K562 (cell line): ENCODE results near the gene IL20. TPM values are rescaled to one million over a fixed set of nuclear protein-coding genes. Genes with fewer than 3 reads are reported as not detected.

Experiments used
- ATAC-seq: fragments of 200-7000 bp; cut with Tn5 transposase; 3 replicates; pipeline ENCODE4 v1.9.1; 2020; ENCODE audit warnings: moderate library complexity
- BruUV-seq: library from RNA; stranded (reverse); fragments of 400-500 nt; replicated peaks from 2 replicates; lab custom pipeline; 2021; lab: Mats Ljungman, UMichigan
- CTCF ChIA-PET: fragments of 300-600 bp; formaldehyde crosslinking; extraction: SDS; loops from one replicate; lab custom pipeline; 2021; ENCODE audit warnings: low intra/inter-chr PET ratio; lab: Yijun Ruan, JAX
- POLR2A ChIA-PET: fragments of 300-600, 350-650 bp; sonication (Branson Sonifier 250); formaldehyde crosslinking; extraction: SDS; loops from one replicate; lab custom pipeline; 2021; ENCODE audit warnings: antibody characterized with exemption, inconsistent platforms; lab: Yijun Ruan, JAX
- DNase-seq, 4 experiments: peaks; one replicate each; pipeline versions ENCODE4 v3.0.0 to v3.0.0-alpha.2; 2011 to 2018; ENCODE audit warnings: low spot score in 3 of 4, mixed read lengths in 3 of 4; ENCODE audit errors: extremely low read depth in 1 of 4
- FAIRE-seq: peaks from 2 replicates; lab custom pipeline; 2011; peaks lifted over from hg19 to GRCh38; lab: Jason Lieb, UNC
- H2AFZ ChIP-seq: 2 replicates; pipeline ENCODE4 v1.6.0; 2011; ENCODE audit warnings: low read depth, low read length, control low read depth, inconsistent platforms
- H3K27ac ChIP-seq: fragments of 200-600 bp; 3 replicates; pipeline ENCODE4 v1.8.0; 2011; ENCODE audit warnings: low read depth, mild to moderate bottlenecking, control low read depth, inconsistent platforms, low read length, moderate library complexity, mixed read lengths; ENCODE audit errors: extremely low read depth
- H3K27me3 ChIP-seq, 2 experiments: fragments of 300-600 bp in 1 of 2; 2 replicates in 1 of 2; 3 replicates in 1 of 2; pipeline versions ENCODE4 v1.6.0 to v1.8.0; 2011; ENCODE audit warnings: inconsistent platforms in 2 of 2, low read length in 2 of 2, mild to moderate bottlenecking in 1 of 2, mixed read lengths in 1 of 2, moderate library complexity in 1 of 2; ENCODE audit not compliant: control insufficient read depth in 2 of 2, insufficient read depth in 2 of 2
- H3K36me3 ChIP-seq: fragments of 300-600 bp; 3 replicates; pipeline ENCODE4 v1.8.0; 2011; ENCODE audit warnings: mild to moderate bottlenecking, low read length, inconsistent platforms; ENCODE audit not compliant: control insufficient read depth, insufficient read depth
- H3K4me1 ChIP-seq, 2 experiments: fragments of 200-600 bp in 1 of 2; replicated peaks in 1 of 2; 2 replicates in 1 of 2; 3 replicates in 1 of 2; pipeline versions ENCODE4 v1.5.1 to v1.8.0; 2011; ENCODE audit warnings: inconsistent platforms in 2 of 2, low read length in 2 of 2, mild to moderate bottlenecking in 1 of 2, mixed read lengths in 1 of 2, moderate library complexity in 1 of 2; ENCODE audit not compliant: control insufficient read depth in 2 of 2, insufficient read depth in 2 of 2
- H3K4me2 ChIP-seq: 2 replicates; pipeline ENCODE4 v1.6.1; 2011; ENCODE audit warnings: low read length, control low read depth, inconsistent platforms, mixed read lengths; ENCODE audit not compliant: insufficient read depth
- H3K4me3 ChIP-seq: fragments of 200-600 bp; sonication (generic), shearing (Covaris generic); 2 replicates; pipeline ENCODE4 v1.5.1; 2016; ENCODE audit warnings: control low read depth, inconsistent platforms
- H3K79me2 ChIP-seq: fragments of 200-600 bp; 3 replicates; pipeline ENCODE4 v1.8.0; 2011; ENCODE audit warnings: low read length, inconsistent platforms; ENCODE audit not compliant: control insufficient read depth, insufficient read depth
- H3K9ac ChIP-seq, 2 experiments: 2 replicates each; pipeline versions ENCODE4 v1.6.0 to v1.6.1; 2011; ENCODE audit warnings: low read depth in 2 of 2, low read length in 2 of 2, control low read depth in 1 of 2, inconsistent platforms in 1 of 2, mild to moderate bottlenecking in 1 of 2, mixed read lengths in 1 of 2; ENCODE audit not compliant: insufficient read depth in 1 of 2
- H3K9me1 ChIP-seq: one replicate; pipeline ENCODE4 v1.6.0; 2011; ENCODE audit warnings: inconsistent platforms, mild to moderate bottlenecking, low read length, moderate library complexity; ENCODE audit not compliant: control insufficient read depth, insufficient read depth
- H3K9me3 ChIP-seq: replicated peaks from 2 replicates; pipeline ENCODE4 v1.5.1; 2011; ENCODE audit warnings: low read depth, low read length, inconsistent platforms; ENCODE audit not compliant: control insufficient read depth, insufficient read depth
- H4K20me1 ChIP-seq: replicated peaks from 2 replicates; pipeline ENCODE4 v1.6.1; 2011; ENCODE audit warnings: low read length, inconsistent platforms, mixed read lengths; ENCODE audit not compliant: control insufficient read depth, insufficient read depth
- GTF3C2 ChIP-seq: IDR thresholded peaks from 3 replicates; pipeline ENCODE4 v1.6.1; 2011; ENCODE audit warnings: borderline replicate concordance, mild to moderate bottlenecking, moderate library complexity; ENCODE audit not compliant: insufficient read length; ENCODE audit errors: extremely low read depth
- KDM5B ChIP-seq: fragments of 200-600 bp; sonication (generic); IDR thresholded peaks from 2 replicates; pipeline ENCODE4 v1.6.1; 2012; ENCODE audit warnings: low read depth, mild to moderate bottlenecking, moderate library complexity, low read length, control low read depth, inconsistent platforms; ENCODE audit not compliant: insufficient replicate concordance
- POLR2A ChIP-seq: fragments of 450-650 bp; conservative IDR thresholded peaks from 2 replicates; pipeline ENCODE4 v1.6.1; 2016
- STAT5A ChIP-seq: IDR thresholded peaks from 2 replicates; pipeline ENCODE4 v1.6.1; 2012; ENCODE audit warnings: low read length, inconsistent platforms, borderline replicate concordance
- ZBTB2 ChIP-seq: fragments of 450-650 bp; IDR thresholded peaks from 2 replicates; pipeline ENCODE4 v1.6.1; 2016; ENCODE audit warnings: antibody characterized with exemption
- ZNF274 ChIP-seq: IDR thresholded peaks from 2 replicates; pipeline ENCODE4 v1.6.1; 2011; ENCODE audit warnings: low read depth, mild to moderate bottlenecking, low read length, moderate library complexity, borderline replicate concordance
- ZNF384 ChIP-seq: IDR thresholded peaks from 2 replicates; pipeline ENCODE4 v1.6.1; 2012; ENCODE audit warnings: low read depth, low read length, improper control_type of control experiment
- ZNF609 ChIP-seq: sonication (generic); formaldehyde crosslinking; IDR thresholded peaks from 2 replicates; pipeline ENCODE4 v1.8.1; 2023; ENCODE audit warnings: missing genetic modification reagents, mild to moderate bottlenecking, borderline replicate concordance
- ZNF695 ChIP-seq: fragments of 450-650 bp; formaldehyde crosslinking; IDR thresholded peaks from 2 replicates; pipeline ENCODE4 v1.4.0; 2020; ENCODE audit warnings: mild to moderate bottlenecking, moderate library complexity
- WGBS: fragments of 100-300 bp; shearing (Covaris generic); methylation state at CpG from one replicate; pipeline ENCODE4 v1.1.6; 2016; ENCODE audit warnings: low coverage, mixed read lengths; ENCODE audit not compliant: insufficient coverage; ENCODE audit errors: missing lambda C conversion rate; 5-methylcytosine and 5-hydroxymethylcytosine counted together
- in situ Hi-C: fragments of 300-500 bp; cut with MboI; formaldehyde crosslinking; loops from 4 replicates; pipeline ENCODE4 v1.15.0; 2018; ENCODE audit warnings: inconsistent platforms, mixed read lengths
- intact Hi-C: fragments of 100-400 bp; cut with micrococcal nuclease; formaldehyde crosslinking; loops from 2 replicates; pipeline ENCODE4 v1.14.2; 2022
- polyA plus RNA-seq, 8 experiments: library from polyadenylated mRNA; depleted of rRNA in 4 of 8; stranded (reverse) in 5 of 8; unstranded in 3 of 8; fragments of >200 nt; fragmentation: Nextera tagmentation in 2 of 8; fragmentation: Illumina TruSeq in 1 of 8; extraction: Ambion mirVana in 2 of 8; extraction: Trizol in 1 of 8; gene quantifications; 2 replicates each; pipeline versions ENCODE4 v1.2.1 to v1.2.3, GENCODE V29; 2011 to 2014; ENCODE audit warnings: inconsistent platforms in 1 of 8, missing spikeins in 1 of 8
- total RNA-seq, 7 experiments: library from RNA; depleted of rRNA in 6 of 7; stranded (reverse); fragments of >200 nt in 6 of 7; fragmentation: Illumina TruSeq in 2 of 7; extraction: Trizol in 2 of 7; gene quantifications; 2 replicates each; pipeline versions ENCODE4 v1.2.1 to v1.2.3, GENCODE V29; 2011 to 2021; ENCODE audit warnings: low replicate concordance in 1 of 7

Gene IL20
- total and polyA plus RNA-seq, 9 of the 15 experiments (the other 6 are each of a cell fraction or from before 2014, with no cell fraction given), result not detected

GRCh38 chr1:206903687-206904086, 38.3 kb downstream of the IL20 start (continued):
- no peak for TF ChIP-seq GTF3C2
- TF ChIP-seq KDM5B, result no peak
- no peak for TF ChIP-seq ZBTB2
- no peak for TF ChIP-seq ZNF695 (CRISPR knock-in tag)

GRCh38 chr1:206904423-206905142, 39.2 kb downstream of the IL20 start:
- intact Hi-C loops, result no loop called here
- no peak for ATAC-seq
- Histone ChIP-seq H3K79me2 (no peaks in the 10 kb centered on the region), H4K20me1 (no peaks in the 10 kb centered on the region), H3K9ac (no peak overlapping the region), H3K9me3 (no peaks in the 10 kb centered on the region), H3K4me3 (no peak overlapping the region), H3K4me1 (peaks cover 9 to 14% of the 10 kb centered on the region in 2 experiments; a peak in 4 of 5 replicates), H2AFZ (no peak overlapping the region), H3K27ac (no peak overlapping the region), H3K9me1 (no peaks in the 10 kb centered on the region), H3K36me3 (no peaks in the 10 kb centered on the region), H3K4me2 (no peak overlapping the region), H3K27me3 (peaks cover 9 to 50% of the 10 kb centered on the region in 2 experiments)
- ChIA-PET CTCF (no interaction called here), POLR2A (interaction anchor here (0.6 to 0.7 kb wide), 2 partner anchors 66 to 111 kb away, joined by 4 read pairs; no protein-coding TSS in a partner anchor)
- 0% methylated on average over 10 of the region's 10 CpGs for WGBS
- in situ Hi-C loops, result loop anchor here (25.0 kb wide), 1 partner anchor 292 kb away; the partner anchor contains the start of gene EIF2D
- no peak for FAIRE-seq
- no peak for DNase-seq
- no TSS peak for BruUV-seq
- no peak for TF ChIP-seq ZNF274
- TF ChIP-seq ZNF384, result no peak
- no peak for TF ChIP-seq POLR2A
- TF ChIP-seq ZNF609 (CRISPR knock-in tag), result no peak
- no peak for TF ChIP-seq STAT5A
